ENCODE results near the gene SLC38A8.

The SLC38A8 gene
- long read RNA-seq, donor 1, result 0 reads
- long read RNA-seq, donor 2, result 0 reads
- long read RNA-seq, donor 3, result 0 reads
- long read RNA-seq, donor 4, result 0 reads
- long read RNA-seq, donor 5, result 0 reads
- long read RNA-seq, donor 6, result 0 reads
- long read RNA-seq, donor 7, result 0 reads
- long read RNA-seq, donor 8, result 0 reads

GRCh38 chr16:84042308-84042878 lies at the start of gene SLC38A8:
Gene SLC38A8, minus strand, starts transcription at chr16:84042795. Its CDS starts 638 bp downstream, at chr16:84042157.
- DNase-seq, result no peak

GRCh38 chr16:84091460-84091859 lies 48.9 kb upstream of the SLC38A8 start:
- DNase-seq, result no peak

- no peak for DNase-seq
Measured at GRCh38 chr16:84090211-84090610, 47.6 kb upstream of the SLC38A8 start.

DNA sequence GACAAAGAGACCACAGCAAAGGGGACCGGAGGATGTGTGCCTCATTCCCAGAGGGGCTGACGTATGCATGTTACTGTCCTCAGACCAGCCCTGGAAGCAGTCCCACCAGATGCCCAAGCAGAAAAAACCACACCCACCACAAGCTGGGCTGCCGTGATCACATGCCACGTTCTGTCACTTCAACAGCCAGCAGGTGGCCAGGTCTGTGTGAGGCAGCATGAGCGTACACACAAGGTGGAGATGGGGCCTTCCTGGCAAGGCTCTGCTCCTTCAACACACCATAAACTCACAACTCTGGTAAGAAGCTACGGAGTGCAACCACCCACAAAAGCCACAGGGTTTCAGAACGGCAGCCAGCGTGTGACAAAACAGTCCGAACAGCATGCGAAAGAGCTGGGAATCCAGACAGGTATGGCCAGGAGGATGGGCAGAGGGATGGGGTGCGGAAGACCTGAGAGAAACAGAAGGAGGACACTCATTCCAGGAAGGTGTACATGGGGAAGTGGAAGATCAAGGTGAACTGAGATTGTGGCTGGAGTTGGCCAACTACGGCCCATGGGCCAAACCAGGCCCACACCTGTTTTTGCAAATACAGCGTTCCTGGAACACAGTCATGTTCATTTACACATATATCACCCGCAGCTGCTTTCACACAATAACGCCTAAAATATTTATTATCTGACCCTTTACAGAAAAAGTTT lies 46.2 kb upstream of the SLC38A8 start:
- DNase-seq, result no peak

DNA sequence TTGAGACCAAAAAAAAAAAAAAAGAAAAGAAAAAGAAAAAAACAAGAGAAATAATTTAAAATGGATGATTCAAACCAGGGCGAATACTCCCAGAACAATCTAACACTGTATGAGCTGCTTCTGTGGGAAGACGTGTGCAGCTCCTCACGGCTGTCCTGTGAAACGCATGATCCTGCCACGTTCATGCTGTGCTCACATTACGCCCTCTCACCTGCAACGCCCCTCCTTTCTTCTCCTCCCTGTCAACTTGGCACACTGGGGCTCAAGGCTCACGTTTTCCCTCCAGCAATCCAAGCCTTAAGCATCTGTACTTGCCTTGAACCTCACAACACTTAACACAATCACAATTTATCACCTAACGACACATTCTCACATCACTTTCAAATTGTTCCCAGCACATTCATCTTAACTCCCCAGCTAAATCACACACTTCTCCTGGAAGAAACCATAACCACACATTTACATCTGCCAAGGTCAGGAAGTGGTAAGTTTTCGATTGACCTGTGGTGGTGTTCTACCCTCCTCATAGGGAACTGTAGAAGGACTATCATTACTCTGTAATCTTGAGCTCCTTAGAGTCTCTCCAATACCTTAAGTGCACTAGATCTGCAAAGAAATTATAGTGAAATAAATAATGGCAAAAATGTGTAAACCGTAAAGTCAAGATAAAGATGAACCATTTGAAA lies 45.0 kb upstream of the SLC38A8 start:
- no peak for DNase-seq

DNA sequence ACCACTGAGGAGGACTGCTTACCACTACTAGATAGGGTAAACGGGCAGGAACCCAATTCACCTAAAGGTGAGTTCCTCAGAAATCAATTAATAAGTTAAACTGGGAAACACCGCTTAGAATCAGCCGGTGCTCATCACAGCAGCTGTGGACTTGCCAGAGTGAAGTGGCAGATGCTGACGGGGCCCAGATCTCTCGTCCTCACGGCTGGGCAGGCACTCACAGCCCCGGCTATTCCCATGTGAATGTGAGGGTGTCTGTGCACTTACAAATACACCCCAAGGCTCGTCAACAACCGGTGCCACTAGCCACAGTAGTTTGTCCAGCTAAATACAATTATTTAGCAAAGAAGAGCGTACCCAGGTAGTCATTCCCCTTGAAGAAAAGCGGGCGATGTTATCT lies 44.4 kb upstream of the SLC38A8 start:
- DNase-seq, result no peak

- DNase-seq, result no peak
Measured at GRCh38 chr16:84086341-84086740, 43.7 kb upstream of the SLC38A8 start.

DNA sequence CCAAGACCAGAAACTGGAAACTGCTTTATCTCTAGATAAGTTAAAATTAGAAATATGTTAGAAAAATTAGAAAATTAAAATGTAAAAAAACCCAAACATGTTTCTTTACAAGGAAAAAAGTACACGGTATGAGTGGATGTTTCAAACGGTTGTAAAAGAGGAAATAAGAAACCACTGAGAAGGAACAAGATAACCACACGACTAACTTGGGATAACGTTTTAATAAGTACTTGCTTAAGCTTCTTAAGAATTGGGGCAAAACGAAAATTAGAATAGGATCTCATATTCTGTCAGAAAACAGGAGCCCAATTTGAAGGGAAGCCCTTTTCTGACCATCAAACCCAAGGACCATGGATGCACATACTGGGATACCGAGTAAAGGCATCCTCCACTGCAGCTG lies 43.2 kb upstream of the SLC38A8 start:
- no peak for DNase-seq

DNA sequence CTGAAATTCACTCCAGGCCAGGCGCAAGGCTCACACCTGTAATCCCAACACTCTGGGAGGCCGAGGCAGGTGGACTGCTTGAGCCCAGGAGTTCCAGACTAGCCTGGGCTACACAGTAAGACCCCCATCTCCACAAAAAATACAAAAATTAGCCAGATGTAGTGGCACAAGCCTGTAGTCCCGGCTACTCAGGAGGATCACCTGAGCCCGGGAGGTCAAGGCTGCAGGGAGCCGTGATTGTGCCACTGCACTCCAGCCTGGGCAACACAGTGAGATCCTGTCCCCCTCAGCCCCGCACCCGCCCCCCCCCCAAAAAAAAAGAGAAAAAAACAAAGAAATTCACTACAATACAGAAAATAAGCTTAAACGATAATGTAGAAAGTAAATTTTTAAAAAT lies 42.7 kb upstream of the SLC38A8 start:
- no peak for DNase-seq

- DNase-seq, result peak; percentile 41
Measured at GRCh38 chr16:84084570-84085270, 42.1 kb upstream of the SLC38A8 start.

- DNase-seq, result no peak
Measured at GRCh38 chr16:84082835-84083569, 40.4 kb upstream of the SLC38A8 start.

GRCh38 chr16:84082110-84082509 lies 39.5 kb upstream of the SLC38A8 start:
- DNase-seq, result no peak

DNA sequence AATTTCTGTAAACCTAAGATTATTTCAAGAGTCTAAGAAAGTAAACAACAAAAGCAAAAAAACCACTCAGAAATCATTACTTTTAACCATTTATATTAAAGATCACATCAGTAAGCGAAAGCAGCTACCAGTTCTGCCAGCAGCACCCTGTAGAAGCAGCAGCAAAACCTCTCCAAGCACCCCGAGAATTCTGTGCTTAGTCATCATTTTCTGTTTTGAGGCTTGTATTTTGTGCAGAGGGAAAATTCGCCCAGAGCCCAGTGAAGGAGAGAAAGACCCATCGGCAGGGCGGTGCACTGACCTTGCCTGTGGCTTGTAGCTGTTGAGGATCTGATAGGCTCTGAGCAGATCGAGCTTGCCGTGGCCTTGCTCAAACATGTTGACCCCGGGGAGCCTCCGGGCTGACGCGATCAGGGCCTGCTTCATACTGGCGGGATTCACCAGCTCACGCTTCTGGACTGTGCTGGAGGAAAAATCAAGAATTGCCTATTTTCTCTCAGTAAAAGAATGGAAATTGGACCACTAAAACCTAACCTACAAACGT lies 38.9 kb upstream of the SLC38A8 start:
- no peak for DNase-seq

DNA sequence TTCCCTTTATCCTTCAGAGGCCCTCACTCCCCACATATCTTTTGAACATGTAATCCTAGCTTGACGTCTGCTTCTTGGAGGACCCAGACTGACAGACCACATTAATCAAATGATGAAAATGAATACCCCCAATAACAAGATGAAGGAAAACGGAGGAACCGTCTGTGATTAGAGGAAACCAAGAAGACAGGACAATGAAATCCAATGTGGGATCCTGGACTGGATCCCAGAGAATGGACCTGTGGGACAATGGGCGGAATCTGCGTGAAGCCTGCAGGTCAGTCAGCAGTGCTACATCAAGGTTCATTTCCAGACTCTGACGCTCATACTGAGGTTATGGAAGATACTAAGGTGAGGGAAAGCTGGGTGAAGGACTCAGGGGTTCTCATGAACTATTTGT lies 38.2 kb upstream of the SLC38A8 start:
- no peak for DNase-seq

GRCh38 chr16:84080378-84080777 lies 37.8 kb upstream of the SLC38A8 start:
- no peak for DNase-seq

DNA sequence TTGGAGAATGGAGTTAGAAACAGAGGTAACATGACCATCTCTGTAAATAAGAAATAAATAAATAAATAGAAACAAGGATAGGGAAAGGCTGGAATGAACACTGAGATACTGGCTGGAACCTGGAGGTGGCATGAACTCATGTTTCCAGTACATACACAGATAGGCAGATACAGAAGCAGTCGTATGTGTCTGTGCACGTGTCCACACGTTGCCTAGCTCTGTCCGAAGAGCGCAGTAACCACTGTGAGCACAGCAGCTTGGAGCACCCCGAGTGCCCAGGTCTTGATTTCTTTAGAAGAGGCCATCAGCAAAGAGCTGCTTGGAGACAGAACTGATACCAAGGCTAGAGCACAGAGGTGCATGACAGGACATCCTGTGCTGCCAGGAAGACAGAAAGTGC lies 37.1 kb upstream of the SLC38A8 start:
- DNase-seq, result no peak

DNA sequence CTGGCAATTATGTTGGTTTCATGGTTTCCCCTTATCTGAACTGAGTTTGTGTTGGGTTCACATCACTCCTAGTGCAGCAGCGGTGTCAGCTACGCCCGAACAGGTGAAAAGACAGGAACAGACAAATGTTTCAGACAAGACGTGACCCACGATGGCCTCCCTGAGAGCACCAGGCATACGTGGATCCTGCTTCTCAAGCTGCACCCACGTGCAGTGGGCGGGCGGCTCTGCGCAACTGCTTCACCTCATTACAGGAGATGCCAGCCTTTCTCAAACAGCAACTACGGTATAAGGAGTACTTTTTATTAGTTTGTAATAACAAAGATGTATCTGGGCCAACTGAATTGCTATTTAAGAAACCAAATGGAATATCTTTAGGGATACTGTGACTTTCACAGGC lies 32.8 kb upstream of the SLC38A8 start:
- no peak for DNase-seq

DNA sequence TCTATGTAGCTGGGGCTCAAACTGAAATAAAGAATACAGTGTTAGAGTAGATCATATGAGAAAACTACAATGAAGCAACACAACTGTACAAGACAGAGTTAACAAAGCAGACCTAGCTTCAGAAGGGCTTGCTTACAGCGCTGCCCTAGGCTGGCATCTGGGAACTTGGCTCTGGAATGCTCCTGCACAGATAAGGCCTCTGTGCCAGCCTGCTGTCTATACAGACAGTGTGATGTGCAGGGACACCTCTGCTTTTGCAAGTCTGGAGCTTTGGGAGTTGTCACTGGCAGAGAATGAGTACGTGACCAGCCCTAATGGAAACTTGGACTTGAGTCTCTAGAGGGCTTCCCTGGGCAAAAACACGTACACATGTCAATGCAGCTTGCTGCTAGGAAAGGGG lies 32.1 kb upstream of the SLC38A8 start:
- DNase-seq, result no peak

DNA sequence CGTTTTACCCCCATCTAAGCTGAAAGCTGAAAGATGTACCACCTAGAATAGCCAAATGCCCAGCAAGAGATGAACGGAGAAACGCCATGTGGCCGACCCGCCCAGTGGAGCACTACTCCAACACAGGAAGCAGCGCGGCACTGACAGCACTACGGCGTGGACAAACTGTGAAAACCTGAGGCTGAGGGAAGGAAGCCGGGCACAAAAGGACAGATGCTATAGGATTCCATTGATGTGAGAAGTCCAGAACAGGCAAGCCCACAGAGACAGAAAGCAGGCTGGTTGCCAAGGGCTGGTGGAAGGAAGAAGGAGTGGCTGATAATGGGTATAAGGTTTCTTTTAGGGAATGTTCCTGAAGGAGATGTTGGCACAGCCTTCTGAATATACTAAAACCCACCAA lies 29.4 kb upstream of the SLC38A8 start:
- DNase-seq, result no peak

GRCh38 chr16:84071121-84071520 lies 28.5 kb upstream of the SLC38A8 start:
- no peak for DNase-seq

DNA sequence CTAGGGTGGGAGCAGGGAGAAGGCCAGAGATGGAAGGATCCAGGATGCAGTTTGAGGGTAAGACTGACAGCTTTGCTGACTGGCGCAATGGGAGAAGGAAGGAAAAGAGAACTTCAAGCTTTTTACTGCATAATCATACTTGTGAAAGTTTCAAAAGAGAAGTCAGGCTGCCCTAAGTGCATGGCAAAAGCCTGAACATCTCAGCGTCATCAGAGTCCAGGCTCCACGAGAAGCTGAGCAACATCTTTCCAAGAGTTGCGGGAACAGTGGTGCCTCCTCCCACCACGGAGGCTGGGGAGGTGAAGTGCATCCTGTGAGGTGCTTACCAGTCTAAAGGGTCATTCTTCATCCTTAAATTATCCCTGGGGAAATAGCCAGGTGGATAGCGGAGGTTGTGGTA lies 26.9 kb upstream of the SLC38A8 start:
- DNase-seq, result no peak

All from right kidney (tissue), 9 donors.